Measurements from ENCODE around the gene LKAAEAR1.
A peak's percentile ranks its signal among the peaks of the same experiment; 100 is the strongest.

The LKAAEAR1 gene

GRCh38 chr20:64110411-64111068 lies 26.3 kb upstream of the LKAAEAR1 start:
- DNase-seq, result no peak

- DNase-seq, result no peak
These were observed 25.7 kb upstream of the LKAAEAR1 start for GRCh38 chr20:64109831-64110391.

GRCh38 chr20:64108731-64109681 lies 24.8 kb upstream of the LKAAEAR1 start:
- no peak for DNase-seq

GRCh38 chr20:64107736-64108457 lies 23.7 kb upstream of the LKAAEAR1 start:
- no peak for DNase-seq

GRCh38 chr20:64106981-64107735 lies 23.0 kb upstream of the LKAAEAR1 start, which contains the start of gene NPBWR2:
TSS of gene NPBWR2 (minus strand) at chr20:64107565. CDS start at chr20:64106831, 734 bp downstream.
- DNase-seq, result no peak

- no peak for DNase-seq
These were observed 22.3 kb upstream of the LKAAEAR1 start for GRCh38 chr20:64106435-64106961.

- DNase-seq, result no peak
These were observed 21.7 kb upstream of the LKAAEAR1 start for GRCh38 chr20:64105846-64106434.

GRCh38 chr20:64104667-64105451 lies 20.7 kb upstream of the LKAAEAR1 start:
- no peak for DNase-seq

- DNase-seq, result no peak
These were observed 19.9 kb upstream of the LKAAEAR1 start for GRCh38 chr20:64103871-64104666.

- DNase-seq, result no peak
These were observed 18.6 kb upstream of the LKAAEAR1 start for GRCh38 chr20:64102647-64103354.

GRCh38 chr20:64101731-64102621 lies 17.8 kb upstream of the LKAAEAR1 start:
- DNase-seq, result peak; percentile 23

GRCh38 chr20:64100946-64101688 lies 16.9 kb upstream of the LKAAEAR1 start:
- no peak for DNase-seq

- DNase-seq, result no peak
These were observed 16.3 kb upstream of the LKAAEAR1 start for GRCh38 chr20:64100566-64100888.

GRCh38 chr20:64099880-64100565 lies 15.8 kb upstream of the LKAAEAR1 start:
- DNase-seq, result no peak

- peak; percentile 36 for DNase-seq
These were observed 15.0 kb upstream of the LKAAEAR1 start for GRCh38 chr20:64099086-64099786.

- DNase-seq, result no peak
These were observed 14.3 kb upstream of the LKAAEAR1 start for GRCh38 chr20:64098471-64099013.

Data from NCI-H2029 (cell line).